ENCODE results near the gene FAAP24. TPM values are rescaled to one million over a fixed set of nuclear protein-coding genes. Genes with fewer than 3 reads are reported as not detected.

Gene FAAP24
- total and polyA plus RNA-seq, 2 experiments from 2014 or later: 1.6 to 2.9 TPM

GRCh38 chr19:33005440-33005839 is 33.4 kb downstream of the FAAP24 start:
- Histone ChIP-seq H3K27ac (ENCODE audit: low read depth) (no peak overlapping the region), H3K4me1 (ENCODE audit: insufficient read depth) (no peaks in the 10 kb centered on the region), H4K20me1 (replicated peaks; ENCODE audit: insufficient read depth) (no peaks in the 10 kb centered on the region), H3K9me2 (ENCODE audit: insufficient read depth) (no peaks in the 10 kb centered on the region), H3K27me3 (ENCODE audit: insufficient read depth) (no peaks in the 10 kb centered on the region), H3F3A (replicated peaks; ENCODE audit: low read depth) (no peaks in the 10 kb centered on the region), H2AFZ (no peak overlapping the region), H3K4me2 (no peak overlapping the region), H3K4me3 (no peak overlapping the region), H3K79me2 (replicated peaks; ENCODE audit: insufficient read depth) (no peaks in the 10 kb centered on the region), H3K36me3 (ENCODE audit: insufficient read depth) (no peaks in the 10 kb centered on the region)
- H3K9me3 Mint-ChIP-seq: no peaks in the 10 kb centered on the region
- H3K27me3 Mint-ChIP-seq (ENCODE audit: insufficient read depth, low read depth, poor library complexity): peaks cover 7% of the 10 kb centered on the region
- TF ChIP-seq ZNF331 (CRISPR knock-in tag; IDR thresholded peaks at IDR 0.05; ENCODE audit: low read depth) (no peak), NANOG (IDR thresholded peaks at IDR 0.05; ENCODE audit: borderline replicate concordance) (no peak), JUNB (IDR thresholded peaks at IDR 0.05; ENCODE audit: unreplicated experiment) (no peak), POLR2AphosphoS5 (IDR thresholded peaks at IDR 0.05; ENCODE audit: low read depth) (no peak)
- H3K27ac Mint-ChIP-seq: no peak overlapping the region; the same call in 1 of the 2 replicates
- H3K36me3 Mint-ChIP-seq (ENCODE audit: low read depth): peaks cover 53% of the 10 kb centered on the region
- peak; percentile 29 for DNase-seq (ENCODE audit: low spot score)
- H3K4me1 Mint-ChIP-seq: peaks cover 7% of the 10 kb centered on the region
- H3K4me3 Mint-ChIP-seq: peak overlapping the region; percentile 54; the same call in 1 of the 3 replicates
- ATAC-seq: peak; percentile 80

GRCh38 chr19:33008738-33009137 is 36.7 kb downstream of the FAAP24 start:
- Histone ChIP-seq H3K4me3 (no peak overlapping the region), H3K79me2 (replicated peaks; ENCODE audit: insufficient read depth) (no peaks in the 10 kb centered on the region), H3K9me2 (ENCODE audit: insufficient read depth) (no peaks in the 10 kb centered on the region), H3K27ac (ENCODE audit: low read depth) (no peak overlapping the region), H4K20me1 (replicated peaks; ENCODE audit: insufficient read depth) (no peaks in the 10 kb centered on the region), H3F3A (replicated peaks; ENCODE audit: low read depth) (no peaks in the 10 kb centered on the region), H3K4me2 (no peak overlapping the region), H3K27me3 (ENCODE audit: insufficient read depth) (no peaks in the 10 kb centered on the region), H3K4me1 (ENCODE audit: insufficient read depth) (no peaks in the 10 kb centered on the region), H2AFZ (no peak overlapping the region), H3K36me3 (ENCODE audit: insufficient read depth) (no peaks in the 10 kb centered on the region)
- Mint-ChIP-seq H3K27me3 (ENCODE audit: insufficient read depth, low read depth, poor library complexity) (peaks cover 3% of the 10 kb centered on the region), H3K9me3 (no peaks in the 10 kb centered on the region), H3K4me3 (no peak overlapping the region), H3K36me3 (ENCODE audit: low read depth) (peaks cover 62% of the 10 kb centered on the region), H3K27ac (no peak overlapping the region), H3K4me1 (peaks cover 7% of the 10 kb centered on the region)
- ATAC-seq (no peak), DNase-seq (ENCODE audit: low spot score) (no peak)
- TF ChIP-seq EZH2 (IDR thresholded peaks at IDR 0.05; ENCODE audit: low read depth, unreplicated experiment) (no peak), POLR2AphosphoS5 (IDR thresholded peaks at IDR 0.05; ENCODE audit: low read depth) (no peak), JUNB (IDR thresholded peaks at IDR 0.05; ENCODE audit: unreplicated experiment) (no peak), ZNF462 (CRISPR knock-in tag; IDR thresholded peaks at IDR 0.05) (no peak), EZH2phosphoT487 (IDR thresholded peaks at IDR 0.05; ENCODE audit: unreplicated experiment) (no peak), STAT1 (IDR thresholded peaks at IDR 0.05; ENCODE audit: unreplicated experiment) (no peak), ZNF331 (CRISPR knock-in tag; IDR thresholded peaks at IDR 0.05; ENCODE audit: low read depth) (no peak), ZNF114 (CRISPR knock-in tag; IDR thresholded peaks at IDR 0.05) (no peak), NANOG (IDR thresholded peaks at IDR 0.05; ENCODE audit: borderline replicate concordance) (no peak), CTCF (conservative IDR thresholded peaks at IDR 0.05; ENCODE audit: low read depth in 2 of 2) (no peak), REST (IDR thresholded peaks at IDR 0.05; ENCODE audit: unreplicated experiment) (no peak)
